C4-2B (cell line): Measurements from ENCODE around the gene SLC28A3.

Experiments used
- CTCF ChIP-seq: fragments of 450-650 bp; conservative IDR thresholded peaks from 2 replicates; pipeline ENCODE4 v1.5.1; 2017; ENCODE audit warnings: mild to moderate bottlenecking
- ZFX ChIP-seq: fragments of 450-650 bp; IDR thresholded peaks from 2 replicates; pipeline ENCODE4 v1.6.1; 2017

- TF ChIP-seq CTCF, result no peak
- TF ChIP-seq ZFX, result no peak
These were observed 39.2 kb upstream of the SLC28A3 start for GRCh38 chr9:84379740-84380139.
